BE2C (cell line): ENCODE data around the gene RIOX2.

ENCODE experiments used
- DNase-seq: peaks from one replicate; pipeline ENCODE4 v3.0.0-alpha.2; 2020
- H3K27me3 ChIP-seq: fragments of 250-450 bp; sonication (Bioruptor Pico); 2 replicates; pipeline ENCODE4 v1.5.1; 2020; ENCODE audit warnings: mild to moderate bottlenecking
- H3K36me3 ChIP-seq: fragments of 250-450 bp; sonication (Bioruptor Pico); 2 replicates; pipeline ENCODE4 v1.5.1; 2020; ENCODE audit warnings: mild to moderate bottlenecking
- H3K4me1 ChIP-seq: fragments of 250-450 bp; sonication (Bioruptor Pico); 2 replicates; pipeline ENCODE4 v1.5.1; 2020
- H3K4me3 ChIP-seq: 2 replicates; pipeline ENCODE4 v1.5.1; 2011; ENCODE audit warnings: low read depth, low read length
- H3K9me3 ChIP-seq: fragments of 250-450 bp; sonication (Bioruptor Pico); 2 replicates; pipeline ENCODE4 v1.5.1; 2020
- CTCF ChIP-seq: IDR thresholded peaks from 2 replicates; pipeline ENCODE4 v1.5.1; 2012; ENCODE audit warnings: mild to moderate bottlenecking, low read depth, low read length

Gene RIOX2

GRCh38 chr3:98003306-98003969 is 31.2 kb upstream of the RIOX2 start:
- H3K4me1 ChIP-seq, result no peaks in the 10 kb centered on the region
- no peaks in the 10 kb centered on the region for H3K9me3 ChIP-seq
- no peak for TF ChIP-seq CTCF

GRCh38 chr3:98002717-98003116 is 30.5 kb upstream of the RIOX2 start:
- Histone ChIP-seq H3K9me3 (no peaks in the 10 kb centered on the region), H3K4me3 (no peak overlapping the region), H3K4me1 (no peaks in the 10 kb centered on the region), H3K36me3 (no peaks in the 10 kb centered on the region), H3K27me3 (no peaks in the 10 kb centered on the region)
- no peak for TF ChIP-seq CTCF
- DNase-seq, result no peak

More at GRCh38 chr3:98003306-98003969, 31.2 kb upstream of the RIOX2 start:
- H3K36me3 ChIP-seq, result no peaks in the 10 kb centered on the region
- H3K4me3 ChIP-seq, result no peak overlapping the region
- DNase-seq, result no peak
- H3K27me3 ChIP-seq, result no peaks in the 10 kb centered on the region

GRCh38 chr3:97999994-98000393 is 27.8 kb upstream of the RIOX2 start:
- Histone ChIP-seq H3K4me3 (no peak overlapping the region), H3K27me3 (no peaks in the 10 kb centered on the region), H3K36me3 (no peaks in the 10 kb centered on the region), H3K4me1 (no peaks in the 10 kb centered on the region), H3K9me3 (no peaks in the 10 kb centered on the region)
- TF ChIP-seq CTCF, result no peak
- no peak for DNase-seq

GRCh38 chr3:97999103-97999502 is 26.9 kb upstream of the RIOX2 start:
- Histone ChIP-seq H3K27me3 (no peaks in the 10 kb centered on the region), H3K9me3 (no peaks in the 10 kb centered on the region), H3K36me3 (no peaks in the 10 kb centered on the region), H3K4me3 (no peak overlapping the region), H3K4me1 (no peaks in the 10 kb centered on the region)
- TF ChIP-seq CTCF, result no peak
- no peak for DNase-seq

GRCh38 chr3:97996988-97997387 is 24.8 kb upstream of the RIOX2 start:
- H3K4me3 ChIP-seq, result no peak overlapping the region
- H3K27me3 ChIP-seq, result no peaks in the 10 kb centered on the region
- no peaks in the 10 kb centered on the region for H3K36me3 ChIP-seq
- H3K9me3 ChIP-seq, result no peaks in the 10 kb centered on the region
- DNase-seq, result no peak
- no peaks in the 10 kb centered on the region for H3K4me1 ChIP-seq
- TF ChIP-seq CTCF, result no peak

GRCh38 chr3:97994328-97994945 is 22.2 kb upstream of the RIOX2 start:
- Histone ChIP-seq H3K4me1 (no peaks in the 10 kb centered on the region), H3K9me3 (no peaks in the 10 kb centered on the region), H3K27me3 (no peaks in the 10 kb centered on the region), H3K4me3 (no peak overlapping the region), H3K36me3 (no peaks in the 10 kb centered on the region)
- TF ChIP-seq CTCF, result no peak
- no peak for DNase-seq
